ENCODE data around the gene ANKS1B. TPM values are rescaled to one million over a fixed set of nuclear protein-coding genes. Genes with fewer than 3 reads are reported as not detected.

ANKS1B gene
- total RNA-seq, 2 donors from 2014 or later: not detected

DNA sequence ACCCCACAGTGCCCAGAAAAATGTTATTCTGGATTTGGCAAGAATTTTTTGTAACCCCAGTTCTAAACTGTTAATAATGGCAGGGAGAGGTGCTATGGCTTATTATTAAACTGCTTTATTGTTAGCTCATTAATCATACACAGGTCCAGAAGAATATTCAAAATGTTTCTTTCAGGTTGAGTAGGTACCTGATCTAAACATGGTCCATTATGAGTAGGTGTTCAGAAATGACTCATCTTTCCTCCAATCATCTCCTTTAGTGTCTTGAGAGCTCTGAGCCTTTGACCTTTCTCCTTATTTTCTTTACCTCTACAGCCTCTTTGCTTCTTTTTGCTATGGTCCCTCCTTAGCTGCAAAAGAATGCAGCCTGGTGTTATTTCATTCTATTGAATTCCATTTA lies 548.2 kb downstream of the ANKS1B start:
- peaks cover 33% of the 10 kb centered on the region for H3K9me3 Mint-ChIP-seq
- no peaks in the 10 kb centered on the region for H3K4me1 Mint-ChIP-seq (ENCODE audit: low read depth in 2 of 2)
- no peaks in the 10 kb centered on the region for H3K27me3 Mint-ChIP-seq
- no peaks in the 10 kb centered on the region for H3K36me3 Mint-ChIP-seq
- no peak for DNase-seq (ENCODE audit: low spot score)
- peak in 1 of 2 donors; percentile 65 for ATAC-seq
- no peak overlapping the region for H3K4me3 Mint-ChIP-seq
- no peak overlapping the region for H3K27ac Mint-ChIP-seq

DNA sequence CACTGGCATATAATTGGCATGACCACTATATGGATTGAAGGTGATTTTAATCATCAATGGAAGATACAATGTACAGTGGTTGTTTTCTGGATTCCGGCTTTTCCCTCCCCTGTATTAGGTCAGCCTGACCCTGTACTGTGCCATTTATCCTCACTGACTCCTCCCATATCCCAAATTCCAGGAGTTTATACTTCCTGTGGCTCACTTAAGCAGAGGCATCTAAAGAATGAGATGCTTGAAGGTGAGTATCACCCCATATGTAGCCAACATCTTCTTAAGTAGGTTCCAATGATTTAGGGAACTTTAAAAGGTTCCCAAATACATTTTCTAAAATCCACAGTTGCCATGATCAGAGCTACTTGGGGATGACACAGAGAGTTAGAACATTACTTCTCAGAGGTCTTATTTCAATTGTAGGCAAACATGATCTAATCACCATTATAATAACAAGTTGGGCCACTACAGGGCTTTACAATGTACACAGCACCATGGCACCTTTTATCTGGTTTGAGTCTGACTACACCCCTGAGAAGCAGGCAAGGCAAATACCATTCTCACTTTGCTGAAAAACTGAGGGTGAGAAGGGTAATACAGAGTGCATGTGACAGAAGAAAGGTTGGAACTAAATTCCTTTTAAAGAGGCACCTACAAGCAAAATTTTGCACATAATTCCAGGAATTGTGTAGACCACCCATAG lies 549.5 kb downstream of the ANKS1B start:
- no peak overlapping the region for H3K4me3 Mint-ChIP-seq
- DNase-seq (ENCODE audit: low spot score) (no peak), ATAC-seq (no peak)
- no peaks in the 10 kb centered on the region for H3K27me3 Mint-ChIP-seq
- H3K27ac Mint-ChIP-seq: no peak overlapping the region
- H3K36me3 Mint-ChIP-seq: no peaks in the 10 kb centered on the region
- H3K4me1 Mint-ChIP-seq (ENCODE audit: low read depth in 2 of 2): no peaks in the 10 kb centered on the region
- peaks cover 33% of the 10 kb centered on the region for H3K9me3 Mint-ChIP-seq

DNA sequence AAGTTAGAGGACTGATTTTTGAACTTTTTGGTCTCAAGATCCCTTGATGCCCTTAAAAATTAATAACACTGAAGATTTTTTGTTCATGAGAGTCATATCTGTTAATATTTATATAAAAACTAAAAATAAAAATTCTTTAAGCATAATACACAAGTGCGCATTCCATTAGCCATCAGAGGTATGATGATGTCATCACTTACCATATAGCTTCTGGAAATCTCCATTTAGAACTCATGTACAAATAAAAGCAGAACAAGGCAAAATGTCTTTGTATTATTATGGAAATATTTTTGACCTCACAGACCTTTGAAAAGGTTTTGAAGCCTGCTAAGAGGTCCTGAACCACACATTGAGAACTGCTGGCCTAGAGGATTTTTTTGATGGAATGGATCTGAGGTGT lies 551.6 kb downstream of the ANKS1B start:
- ATAC-seq: no peak
- Mint-ChIP-seq H3K27me3 (no peaks in the 10 kb centered on the region), H3K4me1 (ENCODE audit: low read depth in 2 of 2) (no peaks in the 10 kb centered on the region), H3K4me3 (no peak overlapping the region), H3K27ac (no peak overlapping the region), H3K36me3 (no peaks in the 10 kb centered on the region), H3K9me3 (peaks cover 30% of the 10 kb centered on the region)
- DNase-seq (ENCODE audit: low spot score): no peak

DNA sequence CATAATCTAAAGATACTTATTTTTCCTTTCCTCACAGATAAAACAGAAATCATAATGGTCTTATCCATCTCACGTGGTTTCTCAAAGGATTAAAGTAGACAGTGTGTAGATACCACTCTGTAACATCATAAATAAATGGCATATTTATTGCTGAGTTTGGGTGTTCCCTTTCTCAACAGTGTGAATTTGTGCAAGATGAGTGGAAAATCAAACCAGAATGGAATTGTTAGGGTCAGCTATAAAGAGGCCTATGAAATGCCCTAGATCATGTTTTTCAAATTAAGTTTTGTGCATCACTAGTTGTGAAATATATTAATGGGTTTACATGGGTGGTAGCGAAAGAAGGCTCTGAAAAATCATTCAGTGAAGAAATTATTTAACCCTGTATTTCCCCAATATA lies 553.5 kb downstream of the ANKS1B start:
- peaks cover 8% of the 10 kb centered on the region for H3K36me3 Mint-ChIP-seq
- no peak overlapping the region for H3K4me3 Mint-ChIP-seq
- peaks cover 34% of the 10 kb centered on the region for H3K9me3 Mint-ChIP-seq
- H3K27me3 Mint-ChIP-seq: no peaks in the 10 kb centered on the region
- no peak overlapping the region for H3K27ac Mint-ChIP-seq
- H3K4me1 Mint-ChIP-seq (ENCODE audit: low read depth in 2 of 2): no peaks in the 10 kb centered on the region
- ATAC-seq (no peak), DNase-seq (ENCODE audit: low spot score) (no peak)

DNA sequence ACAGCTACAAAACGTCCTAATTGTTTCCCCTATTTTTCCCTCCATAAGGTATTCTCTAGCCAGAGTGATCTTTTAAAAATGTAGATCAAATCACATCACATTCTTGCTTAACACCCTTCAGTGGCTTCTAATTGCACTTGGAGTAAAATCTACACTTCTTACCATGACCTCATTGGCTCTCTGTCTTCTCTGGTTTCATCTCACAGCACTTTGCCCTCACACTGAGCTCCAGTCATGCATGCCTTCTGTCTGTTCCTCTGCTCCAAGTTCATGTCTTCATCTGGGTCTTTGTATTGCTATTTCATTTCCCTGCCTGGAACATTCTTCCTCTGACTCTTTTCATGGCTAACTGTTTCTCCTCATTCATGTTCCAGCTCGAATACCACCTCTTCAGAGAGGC lies 557.6 kb downstream of the ANKS1B start:
- Mint-ChIP-seq H3K27ac (no peak overlapping the region), H3K9me3 (peaks cover 25% of the 10 kb centered on the region), H3K4me3 (no peak overlapping the region), H3K4me1 (ENCODE audit: low read depth in 2 of 2) (no peaks in the 10 kb centered on the region), H3K27me3 (no peaks in the 10 kb centered on the region), H3K36me3 (peaks cover 8% of the 10 kb centered on the region)
- ATAC-seq (no peak), DNase-seq (ENCODE audit: low spot score) (no peak)

DNA sequence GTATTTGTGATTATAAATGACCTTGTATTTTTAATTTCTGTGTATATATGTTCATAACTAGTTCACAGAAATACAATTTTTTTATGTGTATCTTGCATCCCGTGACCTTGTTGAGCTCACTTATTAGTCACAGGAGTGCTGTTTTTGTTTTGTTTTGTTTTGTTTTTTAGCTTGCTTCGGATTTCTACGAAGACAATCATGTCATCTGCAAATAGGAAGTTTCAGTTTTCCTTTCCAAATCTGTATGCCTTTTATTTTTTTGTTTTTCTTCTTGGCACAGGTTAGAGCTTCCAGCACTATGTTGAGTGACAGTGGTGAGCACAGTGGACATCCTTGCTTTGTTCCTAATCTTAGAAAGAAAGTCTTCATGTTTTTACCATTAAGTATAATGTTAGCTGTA lies 566.4 kb downstream of the ANKS1B start:
- Mint-ChIP-seq H3K27ac (no peak overlapping the region), H3K36me3 (no peaks in the 10 kb centered on the region), H3K4me3 (no peak overlapping the region), H3K4me1 (ENCODE audit: low read depth in 2 of 2) (no peaks in the 10 kb centered on the region), H3K9me3 (peaks cover 20% of the 10 kb centered on the region), H3K27me3 (no peaks in the 10 kb centered on the region)
- DNase-seq (ENCODE audit: low spot score) (no peak), ATAC-seq (no peak)

DNA sequence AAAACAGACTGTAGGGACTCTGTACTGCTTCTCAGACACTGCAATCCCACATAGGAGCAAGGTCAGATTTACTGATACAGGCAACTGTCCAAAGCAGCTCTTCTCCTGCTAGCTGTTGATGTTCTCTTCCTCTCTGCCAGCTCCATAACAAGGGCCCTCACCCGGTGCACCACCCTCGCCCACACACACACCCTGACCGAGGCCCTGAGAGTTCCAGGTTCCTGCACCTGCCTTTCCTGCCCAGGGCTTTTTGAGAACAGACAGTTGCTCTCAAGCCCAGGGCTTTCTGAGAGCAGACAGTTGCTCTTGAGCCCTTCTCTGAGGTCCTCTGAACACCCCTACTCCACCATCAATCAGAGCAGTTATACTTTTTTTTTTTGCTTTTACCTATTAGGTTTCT lies 571.0 kb downstream of the ANKS1B start:
- Mint-ChIP-seq H3K4me1 (ENCODE audit: low read depth in 2 of 2) (no peaks in the 10 kb centered on the region), H3K9me3 (peaks cover 17% of the 10 kb centered on the region), H3K4me3 (no peak overlapping the region), H3K27ac (no peak overlapping the region), H3K27me3 (no peaks in the 10 kb centered on the region), H3K36me3 (no peaks in the 10 kb centered on the region)
- no peak for DNase-seq (ENCODE audit: low spot score)
- ATAC-seq: no peak

DNA sequence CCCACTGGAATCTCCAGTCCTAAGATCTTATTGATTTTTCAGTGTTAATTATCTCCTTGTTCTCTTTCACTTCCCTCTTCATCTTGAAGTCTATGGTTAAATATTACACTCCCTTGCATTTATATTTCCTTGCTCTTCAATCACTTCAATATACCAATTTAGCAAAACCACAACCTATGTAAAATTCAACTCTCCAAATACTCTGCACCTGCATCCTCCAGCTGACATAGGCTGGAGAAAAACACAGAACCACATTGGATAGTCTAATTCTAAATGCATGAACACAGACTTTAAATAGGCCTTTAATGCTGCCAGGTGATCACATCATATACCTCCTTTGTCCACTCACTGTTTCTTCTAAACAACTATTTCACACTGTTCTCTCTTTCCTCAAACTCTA lies 591.0 kb downstream of the ANKS1B start:
- Mint-ChIP-seq H3K27me3 (no peaks in the 10 kb centered on the region), H3K36me3 (no peaks in the 10 kb centered on the region), H3K4me1 (ENCODE audit: low read depth in 2 of 2) (no peaks in the 10 kb centered on the region), H3K9me3 (peaks cover 4% of the 10 kb centered on the region), H3K4me3 (no peak overlapping the region), H3K27ac (no peak overlapping the region)
- ATAC-seq (no peak), DNase-seq (ENCODE audit: low spot score) (no peak)

DNA sequence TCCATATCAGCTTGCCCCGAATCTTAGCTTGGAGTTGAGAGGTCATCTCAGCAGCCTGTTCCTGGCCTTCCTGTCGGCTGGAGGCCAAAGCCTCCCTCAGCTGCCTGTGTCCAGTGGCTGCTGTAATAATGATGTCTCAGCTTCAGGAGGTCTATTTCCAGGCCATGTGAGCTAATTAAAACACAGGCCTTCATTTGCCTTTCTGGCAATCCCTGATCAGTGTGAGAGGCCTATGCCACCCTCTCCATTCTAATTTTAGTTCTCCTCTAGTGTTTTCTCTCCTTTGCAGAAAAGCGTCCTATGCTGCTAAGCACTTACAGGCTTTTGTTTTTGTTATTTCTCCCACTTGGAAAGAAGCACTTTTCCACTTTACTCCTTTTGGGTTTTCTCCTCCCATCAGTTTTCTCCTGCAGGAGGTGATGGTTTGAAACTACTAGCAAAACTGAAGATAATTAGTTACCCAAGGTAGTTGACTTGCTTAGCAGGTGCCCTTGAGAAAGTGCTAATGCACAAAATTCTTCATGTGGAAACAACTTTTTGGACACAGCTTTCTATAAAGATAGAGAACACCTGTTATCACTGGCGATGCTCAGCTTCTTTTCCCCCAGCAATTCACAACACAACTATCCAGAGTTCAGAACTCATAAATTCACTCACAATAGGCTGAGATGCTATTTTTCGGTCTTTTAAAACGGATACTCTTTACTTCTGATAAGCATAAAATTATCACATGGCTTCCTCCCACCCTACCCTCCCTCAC lies 592.5 kb downstream of the ANKS1B start:
- no peak overlapping the region for H3K27ac Mint-ChIP-seq
- no peaks in the 10 kb centered on the region for H3K36me3 Mint-ChIP-seq
- DNase-seq (ENCODE audit: low spot score): no peak
- H3K4me1 Mint-ChIP-seq (ENCODE audit: low read depth in 2 of 2): no peaks in the 10 kb centered on the region
- H3K9me3 Mint-ChIP-seq: peaks cover 4% of the 10 kb centered on the region
- ATAC-seq: no peak
- no peak overlapping the region for H3K4me3 Mint-ChIP-seq
- H3K27me3 Mint-ChIP-seq: no peaks in the 10 kb centered on the region

DNA sequence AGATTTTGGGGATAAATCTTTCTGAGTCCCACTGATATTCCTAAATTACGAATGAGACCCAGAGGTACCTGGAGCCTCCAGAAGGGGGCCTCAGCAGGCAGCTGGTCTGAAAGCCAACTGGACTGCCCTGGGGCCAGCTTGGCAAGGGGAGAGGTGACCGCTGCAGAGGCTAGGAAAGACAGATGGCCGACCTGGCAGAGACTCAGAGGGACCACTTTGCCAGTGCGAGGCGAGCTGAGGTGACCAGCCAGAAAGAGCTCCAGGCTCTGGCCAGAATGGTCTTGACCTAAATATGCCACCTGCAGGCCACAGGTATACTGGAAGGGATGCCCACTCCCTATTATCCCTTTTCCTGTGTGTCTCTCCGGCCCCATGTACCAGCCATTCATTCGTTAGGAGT lies 594.0 kb downstream of the ANKS1B start:
- Mint-ChIP-seq H3K9me3 (peaks cover 4% of the 10 kb centered on the region), H3K36me3 (no peaks in the 10 kb centered on the region), H3K27me3 (no peaks in the 10 kb centered on the region), H3K4me3 (no peak overlapping the region), H3K4me1 (ENCODE audit: low read depth in 2 of 2) (no peaks in the 10 kb centered on the region), H3K27ac (no peak overlapping the region)
- ATAC-seq: no peak
- no peak for DNase-seq (ENCODE audit: low spot score)

DNA sequence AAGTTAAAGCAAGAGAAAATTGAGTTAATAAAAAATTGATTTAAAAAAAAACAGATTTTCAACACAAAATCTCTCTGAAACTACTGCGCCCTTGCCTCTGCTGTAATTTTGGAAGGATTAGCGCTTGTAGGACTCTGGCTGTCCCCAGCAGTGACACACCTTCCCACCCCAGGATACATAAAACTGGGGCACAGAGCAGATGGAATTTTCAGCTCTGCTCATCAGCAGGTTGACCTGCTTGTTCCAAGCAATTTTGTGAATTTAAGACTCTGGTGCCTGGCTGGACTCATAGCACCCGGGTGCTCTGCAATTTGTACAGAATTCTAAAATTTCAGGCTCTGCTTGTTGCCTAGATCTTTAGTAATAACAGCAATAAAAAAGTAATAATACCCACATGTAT lies 595.0 kb downstream of the ANKS1B start:
- Mint-ChIP-seq H3K36me3 (no peaks in the 10 kb centered on the region), H3K9me3 (peaks cover 4% of the 10 kb centered on the region), H3K4me1 (ENCODE audit: low read depth in 2 of 2) (no peaks in the 10 kb centered on the region), H3K4me3 (no peak overlapping the region), H3K27me3 (no peaks in the 10 kb centered on the region), H3K27ac (no peak overlapping the region)
- no peak for DNase-seq (ENCODE audit: low spot score)
- ATAC-seq: no peak

DNA sequence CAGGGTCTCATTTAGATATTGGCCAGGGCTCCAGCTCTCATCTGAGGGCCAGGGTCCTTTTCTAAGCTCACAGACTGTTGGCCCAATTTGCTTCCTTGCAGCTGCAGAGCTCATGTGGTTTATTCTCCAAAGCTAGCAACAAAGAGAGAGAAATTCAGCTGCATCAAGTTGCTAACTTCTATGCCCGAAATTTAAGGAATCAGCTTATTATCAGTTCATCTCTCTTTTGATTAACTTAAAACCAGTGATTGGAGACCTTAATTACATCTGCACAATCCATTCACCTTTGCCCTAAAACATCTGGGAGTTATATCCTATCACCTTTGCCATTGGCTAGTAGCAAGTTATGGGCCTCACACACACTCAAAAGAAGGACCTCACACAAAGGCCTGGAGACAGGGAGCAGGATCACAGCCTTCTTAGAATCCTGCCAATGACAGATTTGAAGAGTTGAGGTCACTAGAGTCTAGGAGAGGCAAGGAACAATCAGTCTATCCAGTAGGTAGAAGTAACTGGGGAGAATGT lies 596.0 kb downstream of the ANKS1B start:
- Mint-ChIP-seq H3K36me3 (no peaks in the 10 kb centered on the region), H3K4me3 (no peak overlapping the region), H3K27ac (no peak overlapping the region), H3K4me1 (ENCODE audit: low read depth in 2 of 2) (no peaks in the 10 kb centered on the region), H3K9me3 (peaks cover 9% of the 10 kb centered on the region), H3K27me3 (no peaks in the 10 kb centered on the region)
- ATAC-seq: no peak
- DNase-seq (ENCODE audit: low spot score): no peak

DNA sequence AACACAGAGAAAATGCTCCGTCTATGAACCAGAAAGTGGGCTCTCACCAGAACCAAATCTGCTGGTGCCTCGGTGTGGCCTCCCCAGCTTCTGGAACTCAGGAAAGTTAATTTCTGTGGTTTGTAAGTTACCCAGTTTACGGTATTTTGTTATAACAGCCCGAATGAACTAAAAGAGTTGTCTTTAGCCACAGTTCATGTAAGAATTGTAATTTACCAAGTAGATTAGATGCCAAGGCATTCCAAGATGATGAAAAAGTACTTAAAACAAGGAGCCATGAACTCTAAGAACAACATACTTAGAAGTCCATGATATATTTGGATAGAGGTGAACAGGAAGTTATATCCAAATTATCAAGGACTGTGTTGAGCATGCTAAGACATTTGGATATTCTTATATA lies 597.1 kb downstream of the ANKS1B start:
- Mint-ChIP-seq H3K36me3 (no peaks in the 10 kb centered on the region), H3K27me3 (no peaks in the 10 kb centered on the region), H3K9me3 (peaks cover 14% of the 10 kb centered on the region), H3K4me1 (ENCODE audit: low read depth in 2 of 2) (no peaks in the 10 kb centered on the region), H3K4me3 (no peak overlapping the region), H3K27ac (no peak overlapping the region)
- ATAC-seq (no peak), DNase-seq (ENCODE audit: low spot score) (no peak)

DNA sequence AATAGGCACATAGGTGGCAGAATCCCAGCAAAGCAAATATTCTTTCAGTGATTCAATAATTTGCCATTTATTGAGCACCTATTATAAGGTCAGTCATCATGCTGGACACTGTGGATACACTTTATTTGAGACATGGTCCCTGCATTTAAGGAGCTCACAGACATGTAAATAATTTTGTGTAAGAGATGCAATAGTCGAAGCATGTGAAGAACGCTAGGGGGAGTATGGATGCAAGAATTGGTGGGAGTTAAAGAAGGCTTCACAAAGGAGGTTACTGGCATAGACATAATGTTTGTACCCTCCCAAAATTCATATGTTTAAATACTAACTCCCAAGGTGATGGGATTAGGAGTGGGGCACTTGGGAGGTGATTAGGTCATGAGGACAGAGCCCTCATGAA lies 597.8 kb downstream of the ANKS1B start:
- H3K36me3 Mint-ChIP-seq: no peaks in the 10 kb centered on the region
- ATAC-seq: no peak
- no peaks in the 10 kb centered on the region for H3K4me1 Mint-ChIP-seq (ENCODE audit: low read depth in 2 of 2)
- no peak overlapping the region for H3K4me3 Mint-ChIP-seq
- DNase-seq (ENCODE audit: low spot score): no peak
- H3K27me3 Mint-ChIP-seq: no peaks in the 10 kb centered on the region
- no peak overlapping the region for H3K27ac Mint-ChIP-seq
- peaks cover 15% of the 10 kb centered on the region for H3K9me3 Mint-ChIP-seq

Measured in natural killer cell treated with Interleukin-12 subunit alpha and Interleukin-12 subunit beta and Interleukin-15 and Interleukin-18, amount 100 ng/mL, for 72 hours (primary cell).